GM19035 (cell line): ENCODE data around the gene RIPOR3.
"Not testable (repeated sequence)": the region's sequence is repeated elsewhere in the genome, so short reads cannot be mapped to it uniquely, and the experiment has no call there.

ENCODE experiments used
- ATAC-seq: cut with Tn5 transposase; IDR thresholded peaks from one replicate; pipeline ENCODE4 v1.9.1; 2021; ENCODE audit not compliant: unreplicated experiment

Gene RIPOR3

GRCh38 chr20:50635014-50635557, 56.3 kb downstream of the RIPOR3 start:
- ATAC-seq, result no peak

GRCh38 chr20:50634191-50634590, 57.2 kb downstream of the RIPOR3 start:
- ATAC-seq, result no peak

- no peak for ATAC-seq
Measured at GRCh38 chr20:50633361-50633760, 58.0 kb downstream of the RIPOR3 start.

GRCh38 chr20:50632701-50633100, 58.6 kb downstream of the RIPOR3 start:
- ATAC-seq, result no peak

- no peak for ATAC-seq
Measured at GRCh38 chr20:50632236-50632635, 59.1 kb downstream of the RIPOR3 start.

- ATAC-seq, result no peak
Measured at GRCh38 chr20:50630578-50631263, 60.6 kb downstream of the RIPOR3 start.

- ATAC-seq, result no peak
Measured at GRCh38 chr20:50629670-50630045, 61.7 kb downstream of the RIPOR3 start.

GRCh38 chr20:50628853-50629669, 62.3 kb downstream of the RIPOR3 start:
- no peak for ATAC-seq

- ATAC-seq, result no peak
Measured at GRCh38 chr20:50628332-50628731, 63.0 kb downstream of the RIPOR3 start.

- ATAC-seq, result no peak
Measured at GRCh38 chr20:50627747-50628146, 63.6 kb downstream of the RIPOR3 start.

GRCh38 chr20:50625986-50626677, 65.2 kb downstream of the RIPOR3 start:
- no peak for ATAC-seq

GRCh38 chr20:50624351-50625016, 66.9 kb downstream of the RIPOR3 start:
- no peak for ATAC-seq

GRCh38 chr20:50621068-50621665, 70.2 kb downstream of the RIPOR3 start:
- ATAC-seq, result no peak

- ATAC-seq, result not testable (repeated sequence)
Measured at GRCh38 chr20:50620459-50620858, 70.9 kb downstream of the RIPOR3 start.

- no peak for ATAC-seq
Measured at GRCh38 chr20:50618537-50618936, 72.8 kb downstream of the RIPOR3 start.

- no peak for ATAC-seq
Measured at GRCh38 chr20:50617022-50617421, 74.3 kb downstream of the RIPOR3 start.

GRCh38 chr20:50615407-50615806, 75.9 kb downstream of the RIPOR3 start:
- ATAC-seq, result no peak

GRCh38 chr20:50613438-50614169, 77.7 kb downstream of the RIPOR3 start:
- ATAC-seq, result no peak

GRCh38 chr20:50611128-50611810, 80.1 kb downstream of the RIPOR3 start:
- ATAC-seq, result no peak
